Mesendoderm (in vitro differentiated cells): Measurements from ENCODE around the gene VSIG1. TPM values are rescaled to one million over a fixed set of nuclear protein-coding genes. Genes with fewer than 3 reads are reported as not detected.

Source experiments
- DNase-seq: peaks from one replicate; pipeline ENCODE4 v3.0.0; 2013
- H2AK5ac ChIP-seq: 2 replicates; pipeline ENCODE4 v1.6.1; 2013; ENCODE audit warnings: low read length, inconsistent platforms
- H2BK120ac ChIP-seq: 2 replicates; pipeline ENCODE4 v1.6.1; 2013; ENCODE audit warnings: low read depth, mild to moderate bottlenecking, low read length, moderate library complexity, mixed read lengths
- H2BK15ac ChIP-seq: replicated peaks from 2 replicates; pipeline ENCODE4 v1.6.1; 2013; ENCODE audit warnings: low read depth, mild to moderate bottlenecking, moderate library complexity
- H2BK5ac ChIP-seq: 2 replicates; pipeline ENCODE4 v1.6.1; 2013; ENCODE audit warnings: low read length, inconsistent platforms
- H3K18ac ChIP-seq: 2 replicates; pipeline ENCODE4 v1.6.1; 2013; ENCODE audit warnings: mild to moderate bottlenecking, low read length, mixed read lengths
- H3K23ac ChIP-seq: one replicate; pipeline ENCODE4 v1.6.1; 2013; ENCODE audit warnings: low read length
- H3K27ac ChIP-seq: 2 replicates; pipeline ENCODE4 v1.5.1; 2013; ENCODE audit warnings: low read depth, mild to moderate bottlenecking, inconsistent platforms, low read length, moderate library complexity
- H3K27me3 ChIP-seq: 2 replicates; pipeline ENCODE4 v1.6.1; 2013; ENCODE audit warnings: low read length, control low read depth, mild to moderate bottlenecking, inconsistent platforms; ENCODE audit not compliant: insufficient read depth, poor library complexity
- H3K36me3 ChIP-seq: 2 replicates; pipeline ENCODE4 v1.6.1; 2013; ENCODE audit warnings: low read length, inconsistent platforms; ENCODE audit not compliant: control insufficient read depth, insufficient read depth
- H3K4ac ChIP-seq: one replicate; pipeline ENCODE4 v1.6.1; 2013; ENCODE audit warnings: low read depth, mild to moderate bottlenecking, low read length, moderate library complexity
- H3K4me1 ChIP-seq: 2 replicates; pipeline ENCODE4 v1.6.1; 2013; ENCODE audit warnings: low read depth, low read length, inconsistent platforms; ENCODE audit not compliant: control insufficient read depth
- H3K4me2 ChIP-seq: 2 replicates; pipeline ENCODE4 v1.6.1; 2013; ENCODE audit warnings: low read length
- H3K4me3 ChIP-seq: 2 replicates; pipeline ENCODE4 v1.5.1; 2013; ENCODE audit warnings: mild to moderate bottlenecking, low read length
- H3K56ac ChIP-seq: one replicate; pipeline ENCODE4 v1.6.1; 2013; ENCODE audit warnings: low read length
- H3K79me1 ChIP-seq: 2 replicates; pipeline ENCODE4 v1.6.1; 2013; ENCODE audit warnings: low read length, inconsistent platforms
- H3K79me2 ChIP-seq: 2 replicates; pipeline ENCODE4 v1.6.1; 2013; ENCODE audit warnings: mild to moderate bottlenecking, low read length; ENCODE audit not compliant: control insufficient read depth, insufficient read depth
- H3K9ac ChIP-seq: 2 replicates; pipeline ENCODE4 v1.6.1; 2013; ENCODE audit warnings: low read length, inconsistent platforms
- H4K5ac ChIP-seq: one replicate; pipeline ENCODE4 v1.6.1; 2013; ENCODE audit warnings: low read length
- H4K8ac ChIP-seq: one replicate; pipeline ENCODE4 v1.6.1; 2013; ENCODE audit warnings: low read depth, mild to moderate bottlenecking, control low read depth, low read length, moderate library complexity
- WGBS: extraction: QIAGEN DNeasy Blood & Tissue Kit; methylation state at CpG from one replicate; pipeline ENCODE4 v1.1.7; 2013; ENCODE audit warnings: low lambda C conversion rate, missing lambda C conversion rate; ENCODE audit not compliant: insufficient coverage; ENCODE audit errors: extremely low coverage; 5-methylcytosine and 5-hydroxymethylcytosine counted together
- polyA plus RNA-seq, 2 experiments: library from polyadenylated mRNA; stranded (reverse); fragments of 200-250 nt; gene quantifications; one replicate each; pipeline ENCODE4 v1.2.3, GENCODE V29; 2013

The VSIG1 gene
- polyA plus RNA-seq (2013, experiment 1 of 2) = 0.76 TPM
- polyA plus RNA-seq (2013, experiment 2 of 2) = 0.92 TPM

- no CpG with 5 or more reads among the region's 10 CpGs for WGBS
- no peak for DNase-seq
Observed at GRCh38 chrX:108044554-108045256, at the start of gene VSIG1. VSIG1 (plus strand) TSS chrX:108045065; CDS start chrX:108045131, 66 bp downstream.

DNA sequence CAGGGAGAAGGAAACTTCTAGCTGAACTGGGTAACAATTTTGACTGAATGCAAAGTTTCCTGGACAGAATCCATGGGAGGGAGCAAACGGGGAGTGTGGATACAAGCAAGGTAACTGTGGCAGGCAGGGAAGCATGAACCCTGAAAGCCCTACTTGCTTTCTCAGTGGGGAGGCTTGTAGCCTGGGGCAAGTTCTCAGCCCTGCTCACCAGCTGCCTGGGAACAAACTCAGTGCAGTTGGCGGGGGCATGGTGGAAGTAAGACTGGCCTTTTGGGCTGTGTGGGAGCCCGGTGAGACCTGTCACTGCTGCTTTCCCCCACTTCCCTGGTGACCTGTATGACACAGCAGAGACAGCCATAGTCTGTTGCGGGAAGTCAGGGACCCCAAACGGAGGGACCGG, 48.7 kb upstream of the VSIG1 start:
- no peak overlapping the region for H4K8ac ChIP-seq
- no peak overlapping the region for H3K4me2 ChIP-seq
- no peak overlapping the region for H3K4me3 ChIP-seq
- H2BK120ac ChIP-seq = no peak overlapping the region
- no peak overlapping the region for H2BK15ac ChIP-seq
- H3K27ac ChIP-seq = no peak overlapping the region
- H3K9ac ChIP-seq = no peak overlapping the region
- no peak overlapping the region for H2BK5ac ChIP-seq
- H2AK5ac ChIP-seq = no peak overlapping the region
- H3K36me3 ChIP-seq = no peaks in the 10 kb centered on the region
- no peaks in the 10 kb centered on the region for H3K4me1 ChIP-seq
- no peaks in the 10 kb centered on the region for H3K79me2 ChIP-seq
- H3K56ac ChIP-seq = no peak overlapping the region
- DNase-seq = no peak
- H4K5ac ChIP-seq = no peak overlapping the region
- no peak overlapping the region for H3K4ac ChIP-seq
- H3K23ac ChIP-seq = no peak overlapping the region
- no peaks in the 10 kb centered on the region for H3K79me1 ChIP-seq
- H3K27me3 ChIP-seq = no peaks in the 10 kb centered on the region
- no peak overlapping the region for H3K18ac ChIP-seq
- WGBS = no CpG with 5 or more reads among the region's 6 CpGs

More at GRCh38 chrX:108044554-108045256, at the start of gene VSIG1:
- Histone ChIP-seq H3K27me3 (no peaks in the 10 kb centered on the region), H3K56ac (no peak within 1 kb of the TSS), H4K5ac (no peak within 1 kb of the TSS), H2BK15ac (no peak within 1 kb of the TSS), H3K9ac (no peak within 1 kb of the TSS), H3K79me2 (no peaks in the 10 kb centered on the region), H3K27ac (no peak within 1 kb of the TSS), H2BK120ac (no peak within 1 kb of the TSS), H3K4me2 (no peak within 1 kb of the TSS), H3K23ac (no peak within 1 kb of the TSS), H3K18ac (no peak within 1 kb of the TSS), H3K4me1 (no peaks in the 10 kb centered on the region), H3K79me1 (no peaks in the 10 kb centered on the region), H3K4ac (no peak within 1 kb of the TSS), H3K36me3 (no peaks in the 10 kb centered on the region), H2BK5ac (no peak within 1 kb of the TSS), H4K8ac (no peak within 1 kb of the TSS), H3K4me3 (no peak within 1 kb of the TSS), H2AK5ac (no peak within 1 kb of the TSS)

DNA sequence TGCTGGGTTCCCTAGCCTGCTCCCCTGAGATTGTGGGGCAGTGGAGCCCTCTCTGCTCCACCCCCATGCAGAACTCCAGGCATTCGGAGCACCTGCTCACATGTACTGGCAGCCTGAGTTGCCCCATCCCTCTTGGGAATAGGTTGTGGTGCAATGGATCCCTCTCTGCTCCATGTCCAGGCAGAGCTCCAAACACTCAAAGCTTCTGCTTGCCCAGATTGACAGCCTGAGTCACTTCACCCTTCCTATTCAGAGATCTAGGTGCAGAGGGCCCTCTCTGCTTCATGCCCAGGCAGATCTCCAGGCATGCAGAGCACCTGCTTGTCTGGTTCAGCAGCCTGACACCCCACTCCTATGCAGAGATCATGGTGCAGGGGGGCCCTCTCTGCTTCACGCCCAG, 44.1 kb upstream of the VSIG1 start:
- H3K9ac ChIP-seq = no peak overlapping the region
- H3K18ac ChIP-seq = no peak overlapping the region
- no peak for DNase-seq
- no peak overlapping the region for H3K27ac ChIP-seq
- no peaks in the 10 kb centered on the region for H3K4me1 ChIP-seq
- no peak overlapping the region for H2BK120ac ChIP-seq
- H2AK5ac ChIP-seq = no peak overlapping the region
- no peak overlapping the region for H4K5ac ChIP-seq
- H3K4me3 ChIP-seq = no peak overlapping the region
- H3K79me2 ChIP-seq = no peaks in the 10 kb centered on the region
- H3K23ac ChIP-seq = no peak overlapping the region
- no peak overlapping the region for H3K4ac ChIP-seq
- H2BK5ac ChIP-seq = no peak overlapping the region
- no peaks in the 10 kb centered on the region for H3K36me3 ChIP-seq
- no peak overlapping the region for H3K56ac ChIP-seq
- H4K8ac ChIP-seq = no peak overlapping the region
- H3K27me3 ChIP-seq = no peaks in the 10 kb centered on the region
- no peak overlapping the region for H2BK15ac ChIP-seq
- no peaks in the 10 kb centered on the region for H3K79me1 ChIP-seq
- WGBS = no CpG with 5 or more reads among the region's 2 CpGs
- no peak overlapping the region for H3K4me2 ChIP-seq

- H3K79me1 ChIP-seq = no peaks in the 10 kb centered on the region
- no peak overlapping the region for H3K23ac ChIP-seq
- no peak overlapping the region for H3K4ac ChIP-seq
- H3K4me1 ChIP-seq = no peaks in the 10 kb centered on the region
- no peak overlapping the region for H2BK5ac ChIP-seq
- H3K56ac ChIP-seq = no peak overlapping the region
- H2BK120ac ChIP-seq = no peak overlapping the region
- no peak overlapping the region for H4K8ac ChIP-seq
- H2BK15ac ChIP-seq = no peak overlapping the region
- H3K18ac ChIP-seq = no peak overlapping the region
- no peak overlapping the region for H3K9ac ChIP-seq
- H3K4me3 ChIP-seq = no peak overlapping the region
- no peak overlapping the region for H2AK5ac ChIP-seq
- H4K5ac ChIP-seq = no peak overlapping the region
- no peak overlapping the region for H3K4me2 ChIP-seq
- no peaks in the 10 kb centered on the region for H3K79me2 ChIP-seq
- H3K27ac ChIP-seq = no peak overlapping the region
- no peaks in the 10 kb centered on the region for H3K27me3 ChIP-seq
- WGBS = no CpG with 5 or more reads among the region's 11 CpGs
- H3K36me3 ChIP-seq = no peaks in the 10 kb centered on the region
- DNase-seq = peak; percentile 39
Observed at GRCh38 chrX:108001218-108001814, 43.5 kb upstream of the VSIG1 start.

DNA sequence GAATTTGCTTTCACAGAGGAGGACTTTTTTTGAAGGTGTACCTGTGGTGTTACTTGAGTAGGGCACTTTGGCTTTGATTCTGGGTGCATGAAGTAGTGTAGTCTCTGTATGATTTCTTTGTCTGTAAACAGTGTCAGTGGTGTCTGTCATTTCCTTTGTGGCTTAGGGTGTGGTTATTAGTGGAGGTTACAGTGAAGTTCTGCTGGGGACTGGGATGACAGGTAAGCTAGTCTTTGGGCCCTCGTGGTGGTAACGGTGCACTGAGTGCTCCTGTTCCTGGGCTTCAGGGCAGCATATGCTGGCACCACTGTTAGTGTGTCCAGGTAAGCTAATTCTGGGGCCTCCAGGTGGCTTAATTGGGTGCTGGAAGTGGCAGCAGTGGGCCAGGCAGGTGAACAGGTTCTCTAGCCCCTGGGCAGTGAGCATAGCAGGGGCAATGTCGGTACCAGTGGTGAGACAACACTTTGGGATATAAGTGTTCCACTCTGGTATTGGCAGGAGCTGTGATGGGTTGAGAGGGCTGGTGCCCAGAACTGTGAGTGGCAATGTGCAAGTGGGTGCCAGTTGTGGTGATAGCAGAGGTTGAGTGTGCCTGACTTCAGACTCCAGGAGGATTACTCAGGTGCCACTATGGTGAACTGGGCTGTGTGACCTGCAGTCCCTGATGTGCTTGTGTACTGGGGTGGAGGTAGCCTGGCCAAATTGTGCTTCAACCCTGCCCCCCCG, 26.0 kb upstream of the VSIG1 start:
- Histone ChIP-seq H4K8ac (no peak overlapping the region), H4K5ac (no peak overlapping the region), H3K79me2 (no peaks in the 10 kb centered on the region), H3K4ac (no peak overlapping the region), H3K56ac (no peak overlapping the region), H2AK5ac (no peak overlapping the region), H3K4me1 (no peaks in the 10 kb centered on the region), H3K23ac (no peak overlapping the region), H3K4me3 (no peak overlapping the region), H2BK120ac (no peak overlapping the region), H2BK5ac (no peak overlapping the region), H3K27me3 (no peaks in the 10 kb centered on the region), H3K36me3 (no peaks in the 10 kb centered on the region), H3K9ac (no peak overlapping the region), H2BK15ac (no peak overlapping the region), H3K27ac (no peak overlapping the region), H3K79me1 (no peaks in the 10 kb centered on the region), H3K4me2 (no peak overlapping the region), H3K18ac (no peak overlapping the region)
- DNase-seq = no peak
- whole genome bisulfite sequencing = no CpG with 5 or more reads among the region's 4 CpGs
